HEK293T (cell line): ENCODE data around the gene SUN2.

Source experiments
- FOXM1 ChIP-seq: fragments of 450-650 bp; IDR thresholded peaks from 2 replicates; pipeline ENCODE4 v1.6.1; 2017; ENCODE audit warnings: mild to moderate bottlenecking, borderline replicate concordance
- NFRKB ChIP-seq: fragments of 450-650 bp; IDR thresholded peaks from 2 replicates; pipeline ENCODE4 v1.6.1; 2016; ENCODE audit warnings: mild to moderate bottlenecking, moderate library complexity
- ZNF384 ChIP-seq: fragments of 450-650 bp; IDR thresholded peaks from 2 replicates; pipeline ENCODE4 v1.6.1; 2016

DNA sequence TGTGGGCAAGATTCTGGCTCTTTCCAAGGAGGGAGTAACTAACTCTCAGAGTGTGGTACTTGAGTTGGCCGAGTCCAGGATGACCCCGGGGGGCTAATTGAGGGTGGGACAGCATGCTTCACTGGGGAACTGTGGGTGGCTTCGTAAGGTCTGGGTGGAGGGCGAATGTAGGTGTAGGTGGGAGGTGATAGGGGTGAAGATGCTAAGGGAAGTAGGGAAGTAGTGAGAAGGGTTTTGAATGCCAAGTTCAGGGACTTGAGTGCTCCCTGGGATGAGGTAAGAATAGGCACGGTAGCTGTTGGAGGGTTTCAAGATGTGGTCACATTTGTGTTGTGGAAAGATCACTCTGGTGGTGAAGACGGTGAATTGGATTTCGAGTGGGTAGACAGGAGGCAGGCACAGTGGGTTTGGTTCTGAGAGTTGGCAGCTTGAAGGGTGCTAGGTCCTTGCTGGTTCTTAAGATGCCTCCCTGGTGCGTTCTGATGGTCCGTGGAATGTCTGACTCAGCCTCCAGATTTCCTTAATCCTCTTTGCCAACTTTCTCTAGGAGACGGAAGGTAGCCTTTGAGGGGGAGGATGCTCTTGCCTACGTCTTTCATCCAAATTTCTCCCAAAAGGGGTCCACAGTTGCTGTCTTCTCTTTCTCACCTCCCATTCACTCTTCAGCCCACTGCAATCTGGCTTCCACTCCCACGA lies 40.6 kb upstream of the SUN2 start:
- TF ChIP-seq ZNF384 (no peak), FOXM1 (no peak), NFRKB (no peak)
